Measurements from ENCODE around the gene P2RX1. TPM values are rescaled to one million over a fixed set of nuclear protein-coding genes. Genes with fewer than 3 reads are reported as not detected.
"Not testable (repeated sequence)": the region's sequence is repeated elsewhere in the genome, so short reads cannot be mapped to it uniquely, and the experiment has no call there.

The P2RX1 gene
- total RNA-seq, 1 donor from 2014 or later = 5.1 TPM

DNA sequence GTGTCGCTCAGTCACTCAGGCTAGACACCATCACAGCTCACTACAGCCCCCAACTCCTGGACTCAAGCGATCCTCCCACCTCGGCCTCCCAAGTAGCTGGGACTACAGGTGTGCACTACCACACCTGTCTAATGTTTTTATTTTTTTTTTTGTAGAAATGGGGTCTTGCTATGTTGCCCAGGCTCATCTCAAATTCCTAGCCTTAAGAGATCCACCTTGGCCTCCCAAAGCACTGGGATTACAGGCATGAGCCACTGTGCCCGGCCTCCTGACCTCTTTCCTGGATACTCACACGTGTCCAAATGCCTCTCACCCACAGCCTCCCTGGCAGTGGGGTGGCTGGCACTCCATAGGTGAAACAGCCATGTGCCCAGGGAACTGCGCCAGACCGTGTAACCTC, 40.9 kb downstream of the P2RX1 start:
- intact Hi-C loops (cut with DNase I) = no loop called here

DNA sequence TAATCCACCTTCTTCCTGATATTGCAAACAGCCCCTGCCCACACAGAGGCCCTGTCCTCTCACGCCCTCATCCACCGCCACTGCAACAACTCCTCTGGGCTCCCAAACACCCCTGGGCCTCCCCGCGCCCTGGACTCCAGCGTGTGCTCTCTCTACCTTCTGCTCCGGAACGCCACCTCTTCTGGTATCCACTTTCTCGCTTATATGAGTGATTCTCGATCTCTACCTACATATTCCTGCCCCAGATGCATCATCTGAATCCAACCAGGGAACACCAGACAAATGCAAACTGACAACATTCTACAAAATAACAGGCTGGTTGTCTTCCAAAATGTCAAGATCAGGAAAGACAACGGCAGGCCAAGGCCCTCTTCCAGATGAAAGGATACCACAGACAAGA, 42.4 kb downstream of the P2RX1 start:
- no peak for DNase-seq (ENCODE audit: low spot score)
- intact Hi-C loops (cut with DNase I) = no loop called here

More for the DNA sequence above, 40.9 kb downstream of the P2RX1 start:
- no peak for DNase-seq (ENCODE audit: low spot score)

DNA sequence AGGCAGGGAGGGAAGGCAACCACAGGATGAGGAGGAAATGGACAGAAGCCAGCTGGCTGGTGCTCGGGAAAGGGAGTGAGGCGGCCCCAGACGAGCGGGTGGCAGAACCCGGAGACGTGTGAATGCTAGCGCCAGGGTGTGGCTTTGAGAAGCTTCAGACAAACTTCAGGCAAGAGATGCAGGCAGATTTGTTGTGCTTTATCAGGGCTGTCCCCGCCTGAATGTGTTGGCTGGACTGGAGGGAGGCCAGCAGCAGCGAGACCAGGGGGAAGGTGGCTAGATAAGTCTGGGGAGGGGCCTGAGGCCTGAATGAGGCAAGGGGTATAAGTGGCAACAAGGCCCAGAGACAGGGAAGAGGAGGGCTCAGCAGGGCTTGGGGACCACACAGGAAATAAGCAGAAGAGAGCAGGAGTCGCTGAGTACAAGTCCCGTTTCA, 45.4 kb downstream of the P2RX1 start:
- no peak for DNase-seq (ENCODE audit: low spot score)
- intact Hi-C loops (cut with DNase I) = no loop called here

DNA sequence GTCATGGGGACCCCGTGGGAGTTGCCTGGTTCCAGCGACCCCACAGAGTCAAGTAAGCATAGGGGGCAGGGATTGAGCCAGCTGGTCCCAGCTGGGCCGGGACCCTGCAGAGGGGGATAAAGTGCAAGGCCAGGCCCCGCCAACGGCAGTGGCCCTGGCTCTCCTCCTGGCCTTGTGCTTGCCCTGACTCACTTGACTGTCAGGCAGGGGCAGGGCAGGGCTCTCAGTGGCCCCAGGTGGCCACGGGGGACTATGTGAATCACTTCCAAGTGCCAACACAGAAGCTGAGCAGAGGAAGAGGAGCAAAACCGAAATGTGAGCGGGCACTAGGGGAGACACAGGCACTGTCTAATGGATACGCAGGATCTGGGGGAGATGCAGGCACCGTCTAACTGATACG, 48.7 kb downstream of the P2RX1 start:
- intact Hi-C loops (cut with DNase I) = no loop called here
- no peak for DNase-seq (ENCODE audit: low spot score)

DNA sequence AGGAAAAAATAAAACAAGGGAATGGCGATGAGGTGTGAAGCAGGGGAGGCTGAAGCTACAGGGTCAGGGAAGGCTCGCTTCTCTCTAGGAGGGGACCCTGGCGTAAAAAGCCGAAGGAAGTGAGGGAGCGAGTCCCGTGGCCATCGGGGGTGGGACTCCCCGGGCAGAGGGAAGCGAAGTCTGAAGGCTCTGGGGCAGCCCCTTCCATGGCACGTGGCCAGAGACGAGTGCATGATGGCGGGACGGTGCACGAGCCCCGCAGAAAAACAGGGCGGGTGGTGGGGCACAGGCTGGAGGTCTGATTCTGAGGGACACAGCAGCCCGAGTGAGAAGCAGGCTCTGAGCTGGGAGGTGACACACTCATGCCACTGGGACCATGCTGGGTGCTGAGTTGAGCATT, 49.2 kb downstream of the P2RX1 start:
- intact Hi-C loops (cut with DNase I) = no loop called here
- DNase-seq (ENCODE audit: low spot score) = no peak

DNA sequence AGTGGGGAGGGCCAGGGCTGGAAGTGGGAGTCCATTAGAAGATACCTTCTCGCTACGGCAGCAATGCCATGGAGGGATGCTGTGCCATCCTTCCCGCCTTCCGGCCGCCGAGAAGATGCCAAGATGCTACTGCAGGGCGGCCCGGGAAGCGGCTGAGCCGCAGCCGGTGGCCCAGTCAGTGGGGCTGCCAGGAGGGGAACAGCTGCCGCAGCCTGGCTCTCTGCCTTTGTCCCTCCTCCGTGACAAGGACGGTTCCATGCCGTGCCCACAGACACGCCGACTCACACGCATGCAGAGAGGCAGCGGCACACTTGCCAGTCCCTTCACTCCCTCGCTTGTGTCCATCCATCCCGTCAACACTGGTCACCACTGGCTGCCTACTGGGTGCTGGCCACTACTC, 50.0 kb downstream of the P2RX1 start:
- DNase-seq (ENCODE audit: low spot score) = no peak
- intact Hi-C loops (cut with DNase I) = no loop called here

DNA sequence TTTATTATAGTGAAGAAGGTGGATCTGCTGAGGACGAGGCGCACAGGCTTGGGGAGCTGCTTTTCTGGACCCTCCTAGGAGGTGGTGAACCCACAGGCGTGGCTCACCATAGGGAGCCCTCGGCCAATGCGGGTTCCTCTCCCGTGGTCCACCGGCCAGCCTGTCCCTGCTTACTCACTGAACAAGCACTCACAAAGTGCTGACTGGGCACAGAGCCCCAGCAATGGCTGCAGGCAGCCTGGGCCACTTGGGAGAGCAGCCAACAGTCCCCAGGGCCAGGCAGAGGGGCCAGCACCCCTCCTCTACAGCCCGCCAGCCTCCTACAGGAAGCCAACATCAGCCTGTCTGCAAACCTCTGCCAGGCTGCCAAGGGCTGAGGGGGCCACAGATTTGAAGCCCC, 51.1 kb downstream of the P2RX1 start:
- no peak for DNase-seq (ENCODE audit: low spot score)
- intact Hi-C loops (cut with DNase I) = no loop called here

DNA sequence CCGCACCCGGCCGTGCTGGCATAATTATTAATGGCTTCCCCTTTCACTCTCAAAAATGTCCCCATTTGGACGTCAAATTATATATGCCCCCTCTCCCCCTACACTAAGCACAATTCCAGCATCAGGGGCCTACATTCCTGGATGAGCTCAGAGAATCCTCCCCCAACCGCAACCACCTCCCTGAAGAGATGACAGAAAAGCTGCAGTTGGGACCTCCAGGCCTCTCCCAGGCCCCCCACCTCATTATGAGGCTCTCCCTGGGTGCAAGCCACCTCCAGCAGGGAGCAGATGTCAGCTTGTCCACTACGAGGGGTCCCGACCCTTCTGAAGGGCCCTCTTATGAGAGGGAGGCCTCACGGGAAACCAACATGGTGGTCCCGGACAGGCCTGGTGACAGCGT, 51.7 kb downstream of the P2RX1 start:
- intact Hi-C loops (cut with DNase I) = loop anchor here (5.0 kb wide), 1 partner anchor 48 kb away; no protein-coding TSS in a partner anchor
- no peak for DNase-seq (ENCODE audit: low spot score)

DNA sequence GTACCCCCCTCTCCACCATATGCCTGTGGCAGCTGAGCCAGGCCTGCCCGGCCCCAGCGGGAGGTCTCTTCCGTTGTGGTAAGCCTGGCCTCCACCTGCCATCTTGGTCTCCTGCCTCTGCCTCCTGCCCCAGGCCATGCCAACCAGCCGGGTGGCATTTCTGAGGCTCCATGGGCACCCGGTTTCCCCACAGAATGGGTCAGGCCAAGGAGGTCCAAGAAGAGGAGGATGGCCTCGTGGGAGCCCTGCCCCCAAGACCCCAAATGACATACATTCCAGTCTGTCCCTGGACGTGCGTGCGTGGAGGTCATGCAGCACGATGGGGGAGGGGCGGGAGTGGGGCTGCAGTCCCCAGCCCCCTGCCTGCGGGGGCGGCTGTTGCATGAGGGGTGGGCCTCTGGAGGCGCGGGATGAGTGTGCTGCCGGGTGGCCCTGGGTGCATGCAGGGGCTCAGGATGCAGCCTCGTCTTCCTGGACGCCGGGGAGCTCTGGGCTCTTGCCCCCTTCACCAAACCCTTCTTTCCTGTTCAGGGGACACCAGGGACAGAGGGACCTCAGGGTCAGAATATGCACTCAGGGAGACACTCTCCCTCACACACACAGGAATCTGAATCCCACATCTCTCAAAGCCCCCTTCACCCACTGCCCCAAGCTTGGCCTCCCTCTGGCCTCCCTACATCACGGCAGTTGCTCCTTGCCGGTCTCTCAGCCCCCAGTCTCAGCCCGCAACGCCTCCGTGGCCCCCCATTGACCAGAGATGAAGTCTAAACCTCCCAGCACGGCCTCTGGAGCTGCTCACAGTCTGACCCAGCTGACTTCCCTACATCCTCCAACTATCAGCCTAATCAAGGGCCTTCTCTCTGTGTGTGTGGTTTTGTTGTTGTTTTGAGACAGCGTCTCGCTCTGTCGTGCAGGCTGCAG, 54.2 kb downstream of the P2RX1 start:
- no peak for DNase-seq (ENCODE audit: low spot score)
- intact Hi-C loops (cut with DNase I) = loop anchor here (5.0 kb wide), 1 partner anchor 50 kb away; no protein-coding TSS in a partner anchor

DNA sequence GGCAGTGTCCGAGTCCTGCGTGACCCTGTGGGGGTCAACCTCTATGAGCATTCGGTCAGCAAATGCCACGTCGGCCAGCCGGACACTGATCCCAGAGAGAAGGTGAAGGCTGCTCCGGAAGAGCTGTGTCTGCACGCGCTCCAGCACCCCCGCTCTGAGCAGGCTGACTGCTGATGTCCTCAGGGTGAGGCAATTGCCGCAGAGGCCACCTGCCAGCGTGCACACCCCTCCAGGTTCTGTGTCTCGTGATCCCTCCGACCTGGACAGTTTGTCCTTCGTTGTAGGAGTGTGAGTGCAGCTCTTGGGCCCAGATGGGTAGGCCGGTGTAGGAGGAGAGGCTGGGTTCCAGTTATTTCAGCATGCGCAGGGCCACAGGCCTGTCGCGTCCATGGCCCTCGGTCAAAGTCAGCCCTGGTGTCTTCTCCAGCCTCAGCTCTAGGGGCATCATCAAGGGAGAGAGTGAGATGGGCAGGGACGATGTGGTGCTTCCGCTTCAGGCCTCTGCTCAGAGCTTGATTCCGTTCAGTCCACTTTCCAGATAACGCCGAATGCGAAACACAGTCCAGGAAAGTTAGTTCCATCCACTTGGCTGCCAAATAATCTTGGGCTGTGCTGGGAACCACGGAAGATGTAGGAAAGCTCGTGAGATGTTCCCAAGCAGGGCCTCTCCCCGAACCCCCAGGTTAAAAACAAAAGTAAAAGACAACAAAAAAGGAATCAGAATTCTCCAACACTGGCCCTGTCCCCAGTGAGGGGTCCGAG, 55.1 kb downstream of the P2RX1 start:
- intact Hi-C loops (cut with DNase I) = loop anchor here (5.0 kb wide), 1 partner anchor 51 kb away; no protein-coding TSS in a partner anchor
- no peak for DNase-seq (ENCODE audit: low spot score)

DNA sequence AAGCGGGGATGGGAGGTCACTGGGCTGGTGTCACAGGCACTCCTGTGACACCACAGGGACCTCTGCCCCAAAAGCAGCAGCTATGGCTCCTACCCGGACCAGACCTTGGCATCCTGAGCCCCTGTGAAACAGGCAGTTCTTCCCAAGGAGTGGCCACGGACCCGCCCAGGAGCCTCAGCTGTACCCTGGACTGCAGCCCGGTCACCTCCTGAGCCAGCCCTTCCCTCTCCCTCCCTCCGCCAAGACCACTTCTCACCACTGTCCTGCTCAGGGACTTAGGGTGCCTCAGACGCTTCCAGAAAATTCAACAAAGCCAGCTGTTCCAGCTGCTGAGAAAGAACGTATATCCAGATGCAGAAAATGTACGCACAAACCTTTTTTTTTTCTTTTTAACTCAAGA, 56.3 kb downstream of the P2RX1 start:
- intact Hi-C loops (cut with DNase I) = loop anchor here (5.0 kb wide), 1 partner anchor 52 kb away; no protein-coding TSS in a partner anchor
- no peak for DNase-seq (ENCODE audit: low spot score)

DNA sequence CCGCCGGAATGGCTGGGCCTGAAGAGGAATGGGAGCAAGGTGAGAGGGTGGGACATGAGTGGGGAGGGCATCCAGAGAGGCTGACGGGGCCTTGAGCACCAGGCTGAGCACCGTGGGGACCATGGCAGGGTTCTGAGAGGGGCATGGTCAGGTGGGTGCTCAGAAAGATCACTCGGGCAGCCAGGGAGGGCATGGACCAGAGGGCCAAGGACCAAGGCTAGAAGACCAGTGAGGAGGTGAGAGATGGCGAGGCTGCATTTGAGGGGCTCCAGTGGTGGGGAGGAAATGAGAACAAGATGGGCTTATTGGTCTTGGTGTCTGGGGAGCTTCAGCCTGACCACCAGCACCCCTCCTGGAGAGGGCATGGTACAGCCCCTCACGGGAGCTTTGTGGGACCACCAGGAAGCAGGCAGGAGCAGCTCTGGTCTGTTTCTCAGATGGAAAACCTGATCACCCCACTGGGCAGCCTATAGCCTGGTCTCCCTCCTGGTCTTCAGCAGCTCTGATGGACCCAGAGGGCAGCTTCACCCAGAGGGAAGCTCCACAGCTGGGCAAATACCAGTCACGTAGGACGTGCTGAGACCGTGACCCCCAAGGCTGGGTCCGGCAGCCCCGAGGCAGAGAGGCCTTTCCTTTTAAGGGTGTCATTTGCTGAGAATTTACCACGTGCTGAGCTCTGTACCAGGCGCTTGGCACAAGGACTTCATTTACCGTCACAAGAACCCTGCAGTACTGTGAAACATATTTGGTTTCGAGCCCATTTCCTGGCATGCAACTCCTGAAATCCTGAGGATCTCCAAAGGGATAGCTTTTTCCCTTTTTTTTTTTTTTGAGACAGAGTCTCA, 58.8 kb downstream of the P2RX1 start:
- no peak for DNase-seq (ENCODE audit: low spot score)
- intact Hi-C loops (cut with DNase I) = no loop called here

DNA sequence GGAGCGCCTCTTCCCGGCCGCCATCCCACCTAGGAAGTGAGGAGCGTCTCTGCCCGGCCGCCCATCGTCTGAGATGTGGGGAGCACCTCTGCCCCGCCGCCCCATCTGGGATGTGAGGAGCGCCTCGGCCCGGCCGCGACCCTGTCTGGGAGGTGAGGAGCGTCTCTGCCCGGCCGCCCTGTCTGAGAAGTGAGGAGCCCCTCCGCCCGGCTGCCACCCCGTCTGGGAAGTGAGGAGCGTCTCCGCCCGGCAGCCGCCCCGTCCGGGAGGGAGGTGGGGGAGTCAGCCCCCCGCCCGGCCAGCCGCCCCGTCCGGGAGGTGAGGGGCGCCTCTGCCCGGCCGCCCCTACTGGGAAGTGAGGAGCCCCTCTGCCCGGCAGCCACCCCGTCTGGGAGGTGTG, 62.1 kb downstream of the P2RX1 start:
- DNase-seq (ENCODE audit: low spot score); intact Hi-C loops (cut with DNase I): not testable (repeated sequence)

DNA sequence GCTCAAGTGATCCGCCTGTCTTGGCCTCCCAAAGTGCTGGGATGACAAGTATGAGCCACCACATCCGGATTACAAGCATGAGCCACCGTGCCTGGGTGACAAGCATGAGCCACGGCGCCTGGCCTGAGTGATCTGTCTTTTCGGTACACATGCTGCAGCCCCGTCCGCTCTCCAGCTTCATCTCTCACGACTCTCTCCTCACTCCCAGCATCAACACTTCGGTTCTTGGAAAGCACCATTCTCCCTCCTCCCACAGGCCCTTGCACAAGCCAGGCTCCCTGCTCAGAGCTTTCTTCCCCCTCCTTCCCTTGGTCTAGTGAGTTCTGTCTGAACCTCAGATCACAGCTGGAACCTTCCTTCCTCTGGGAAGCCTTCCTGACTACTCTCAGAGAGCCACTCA, 63.7 kb downstream of the P2RX1 start:
- DNase-seq (ENCODE audit: low spot score) = no peak

DNA sequence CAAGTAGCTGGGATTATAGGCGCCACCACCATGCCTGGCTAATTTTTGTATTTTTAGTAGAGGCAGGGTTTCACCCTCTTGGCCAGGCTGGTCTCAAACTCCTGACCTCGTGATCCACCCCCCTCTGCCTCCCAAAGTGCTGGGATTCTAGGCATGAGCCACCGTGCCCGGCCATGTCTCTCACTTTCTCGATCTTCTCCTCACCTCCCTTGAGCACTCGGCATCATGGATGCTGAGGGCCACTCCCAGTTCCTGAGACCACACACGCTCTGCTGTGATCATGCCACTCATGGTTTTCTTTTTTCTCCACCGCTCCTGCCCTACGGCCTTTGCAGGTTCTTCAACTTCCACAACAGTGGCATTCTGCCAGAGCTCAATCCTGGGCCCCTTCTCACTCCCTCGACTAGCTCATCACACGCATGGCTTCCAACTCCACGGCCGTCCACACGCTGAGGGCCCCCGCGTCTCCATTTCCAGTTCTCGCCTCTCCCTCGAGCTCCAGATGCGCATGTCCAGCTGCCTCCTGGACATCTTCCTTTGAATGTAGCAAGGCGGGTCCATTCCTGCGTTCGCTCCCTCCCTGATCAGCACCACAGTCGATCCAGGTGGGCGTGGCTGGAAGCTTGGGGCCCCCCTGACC, 64.7 kb downstream of the P2RX1 start:
- intact Hi-C loops (cut with DNase I) = no loop called here
- no peak for DNase-seq (ENCODE audit: low spot score)

More for the DNA sequence above, 63.7 kb downstream of the P2RX1 start:
- intact Hi-C loops (cut with DNase I) = no loop called here

DNA sequence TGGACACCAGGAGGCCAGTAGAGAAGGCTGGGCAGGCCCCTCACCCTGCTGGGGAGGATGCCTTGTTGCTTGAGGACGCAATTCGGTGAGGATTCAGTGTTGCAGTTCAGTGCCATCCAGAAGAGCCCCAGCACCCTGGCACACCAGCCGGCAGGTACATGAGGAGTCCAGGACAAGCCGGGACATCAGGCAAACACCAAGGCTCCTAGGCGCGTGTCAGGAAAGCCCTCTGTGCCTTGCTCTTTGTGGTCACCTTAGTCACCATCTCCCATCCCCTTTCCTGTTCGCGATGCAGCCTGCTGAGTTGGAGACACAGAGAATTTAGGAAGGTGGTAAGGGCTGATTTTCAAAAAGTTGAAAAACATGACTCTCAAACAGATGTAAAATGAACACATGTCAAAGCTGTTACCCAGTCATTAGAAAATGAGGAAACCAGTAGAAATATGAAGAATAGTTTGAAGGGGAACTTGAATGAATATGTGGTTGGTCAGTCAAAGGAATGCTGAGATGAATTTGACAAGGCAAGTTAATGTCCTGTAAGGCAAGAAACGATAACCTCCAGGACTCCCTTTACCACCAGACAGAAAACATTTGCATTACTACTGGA, 67.9 kb downstream of the P2RX1 start:
- no peak for DNase-seq (ENCODE audit: low spot score)
- intact Hi-C loops (cut with DNase I) = loop anchor here (5.0 kb wide), 1 partner anchor 111 kb away; no protein-coding TSS in a partner anchor

DNA sequence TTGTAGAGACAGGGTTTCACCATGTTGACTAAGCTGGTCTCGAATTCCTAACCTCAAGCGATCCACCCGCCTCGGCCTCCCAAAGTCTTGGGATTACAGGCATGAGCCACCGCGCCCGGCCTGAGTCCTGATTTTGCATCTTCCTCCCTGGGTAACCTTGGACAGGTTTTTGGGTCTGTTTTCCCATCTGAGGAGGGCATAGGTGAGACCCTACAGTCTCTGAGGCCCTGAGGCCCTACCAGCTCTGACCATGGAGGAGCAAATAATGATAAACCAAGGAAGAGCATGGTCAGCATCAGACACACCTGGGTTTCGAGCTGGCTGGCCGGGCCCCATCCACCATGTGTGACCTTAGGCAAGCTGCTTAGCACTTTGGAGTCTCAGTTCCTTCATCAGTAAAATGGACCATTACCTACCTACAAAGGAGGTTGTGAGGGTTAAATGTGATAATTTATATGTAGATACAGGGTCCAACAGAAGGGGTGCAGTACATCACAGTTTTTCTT, 69.0 kb downstream of the P2RX1 start:
- intact Hi-C loops (cut with DNase I) = loop anchor here (5.0 kb wide), 1 partner anchor 110 kb away; no protein-coding TSS in a partner anchor
- DNase-seq (ENCODE audit: low spot score) = no peak
